Mucosa of gallbladder (tissue), 1 donor: ENCODE measurements around the gene KRTCAP2. TPM values are rescaled to one million over a fixed set of nuclear protein-coding genes. Genes with fewer than 3 reads are reported as not detected.
"Not testable (repeated sequence)": the region's sequence is repeated elsewhere in the genome, so short reads cannot be mapped to it uniquely, and the experiment has no call there.

Experiments used
- DNase-seq: peaks from one replicate; pipeline ENCODE4 v3.0.0-alpha.2; 2020; ENCODE audit warnings: low spot score
- total RNA-seq: library from RNA; stranded (reverse); gene quantifications from one replicate; pipeline ENCODE4 v1.2.1, GENCODE V29; 2021
- donor health status: DM: no; HTN: no; CAD: no.

Gene KRTCAP2
- 158 TPM for total RNA-seq

GRCh38 chr1:155172732-155173477, at the start of gene KRTCAP2:
Gene KRTCAP2, minus strand, starts transcription at chr1:155173304. Its CDS starts 80 bp downstream, at chr1:155173224.
- DNase-seq: peak; percentile 95

- not testable (repeated sequence) for DNase-seq
These were observed 47.3 kb upstream of the KRTCAP2 start for GRCh38 chr1:155220211-155220965.

GRCh38 chr1:155219592-155220031, 46.5 kb upstream of the KRTCAP2 start:
- DNase-seq: no peak

- peak; percentile 69 for DNase-seq
These were observed 45.9 kb upstream of the KRTCAP2 start for GRCh38 chr1:155218854-155219591.

- not testable (repeated sequence) for DNase-seq
These were observed 41.6 kb upstream of the KRTCAP2 start for GRCh38 chr1:155214702-155215101.

- DNase-seq: not testable (repeated sequence)
These were observed 38.9 kb upstream of the KRTCAP2 start for GRCh38 chr1:155212051-155212440.

- DNase-seq: not testable (repeated sequence)
These were observed 38.4 kb upstream of the KRTCAP2 start for GRCh38 chr1:155211381-155212050.

GRCh38 chr1:155210314-155211104, 37.4 kb upstream of the KRTCAP2 start:
- no peak for DNase-seq

GRCh38 chr1:155209312-155209721, 36.2 kb upstream of the KRTCAP2 start:
- DNase-seq: no peak

GRCh38 chr1:155208541-155209311, 35.6 kb upstream of the KRTCAP2 start, which contains the start of gene MTX1:
Gene MTX1, plus strand, starts transcription at chr1:155208695. Its CDS starts 110 bp downstream, at chr1:155208805.
- DNase-seq: peak; percentile 82

- no peak for DNase-seq
These were observed 34.9 kb upstream of the KRTCAP2 start, which contains the start of gene THBS3 for GRCh38 chr1:155207806-155208540. Gene THBS3, minus strand, starts transcription at chr1:155207897. Its CDS starts 21 bp downstream, at chr1:155207876.

GRCh38 chr1:155206891-155207805, 34.0 kb upstream of the KRTCAP2 start:
- peak; percentile 86 for DNase-seq

GRCh38 chr1:155205969-155206593, 33.0 kb upstream of the KRTCAP2 start:
- no peak for DNase-seq

- no peak for DNase-seq
These were observed 31.9 kb upstream of the KRTCAP2 start for GRCh38 chr1:155205035-155205434.

- no peak for DNase-seq
These were observed 29.8 kb upstream of the KRTCAP2 start for GRCh38 chr1:155202731-155203515.

- DNase-seq: no peak
These were observed 29.1 kb upstream of the KRTCAP2 start for GRCh38 chr1:155202198-155202597.

- DNase-seq: no peak
These were observed 27.8 kb upstream of the KRTCAP2 start for GRCh38 chr1:155200920-155201319.
